SKM-1 treated with dmso at 0.1 percent for 144 hours (cell line): ENCODE results near the gene YIF1A.

Source experiments
- DNase-seq: peaks from one replicate; lab custom pipeline; 2025; ENCODE audit not compliant: unreplicated experiment; lab: John Stamatoyannopoulos, UW

YIF1A gene

GRCh38 chr11:66247801-66248200 is 41.1 kb downstream of the YIF1A start:
- no peak for DNase-seq

- no peak for DNase-seq
These were observed 41.6 kb downstream of the YIF1A start for GRCh38 chr11:66247295-66247694.

- DNase-seq: no peak
These were observed 45.0 kb downstream of the YIF1A start for GRCh38 chr11:66243782-66244535.

- no peak for DNase-seq
These were observed 46.7 kb downstream of the YIF1A start for GRCh38 chr11:66242095-66242765.

- no peak for DNase-seq
These were observed 48.2 kb downstream of the YIF1A start for GRCh38 chr11:66240781-66241136.

GRCh38 chr11:66239998-66240780 is 48.8 kb downstream of the YIF1A start:
- peak; percentile 42 for DNase-seq

- DNase-seq: no peak
These were observed 49.4 kb downstream of the YIF1A start for GRCh38 chr11:66239511-66239910.

- DNase-seq: no peak
These were observed 50.0 kb downstream of the YIF1A start for GRCh38 chr11:66238786-66239413.

GRCh38 chr11:66237867-66238266 is 51.1 kb downstream of the YIF1A start:
- DNase-seq: no peak

- DNase-seq: no peak
These were observed 53.8 kb downstream of the YIF1A start for GRCh38 chr11:66235141-66235540.
